IMR-90 (cell line): ENCODE data around the gene UBE2V1. TPM values are rescaled to one million over a fixed set of nuclear protein-coding genes. Genes with fewer than 3 reads are reported as not detected.

Experiments used
- ATAC-seq: fragments of 200-7000 bp; cut with Tn5 transposase; 2 replicates; pipeline ENCODE4 v1.9.1; 2020; ENCODE audit warnings: low read depth, mild to moderate bottlenecking, moderate library complexity
- BruUV-seq: library from RNA; stranded (reverse); fragments of 400-500 nt; replicated peaks from 2 replicates; lab custom pipeline; 2021; lab: Mats Ljungman, UMichigan
- CTCF ChIA-PET: fragments of 300-600 bp; formaldehyde crosslinking; extraction: SDS; loops from one replicate; lab custom pipeline; 2021; ENCODE audit warnings: antibody characterized with exemption; lab: Yijun Ruan, JAX
- POLR2A ChIA-PET: fragments of 300-600 bp; sonication (Branson Sonifier 250); formaldehyde crosslinking; loops from one replicate; lab custom pipeline; 2022; ENCODE audit warnings: antibody characterized with exemption; ENCODE audit not compliant: unreplicated experiment; lab: Charles Lee
- DNase-seq: peaks from one replicate; pipeline ENCODE4 v3.0.0; 2013
- H2AFZ ChIP-seq: replicated peaks from 2 replicates; pipeline ENCODE3; 2013; ENCODE audit warnings: low read length, mild to moderate bottlenecking; ENCODE audit not compliant: poor library complexity
- H2AK5ac ChIP-seq: 2 replicates; pipeline ENCODE4 v1.6.1; 2013; ENCODE audit warnings: low read depth, low read length, inconsistent platforms
- H2AK9ac ChIP-seq: replicated peaks from 2 replicates; pipeline ENCODE3; 2013; ENCODE audit warnings: mild to moderate bottlenecking, low read depth, low read length, moderate library complexity; ENCODE audit not compliant: poor library complexity
- H2BK120ac ChIP-seq: 2 replicates; pipeline ENCODE4 v1.6.1; 2013; ENCODE audit warnings: low read depth, low read length, inconsistent platforms
- H2BK15ac ChIP-seq: 3 replicates; pipeline ENCODE4 v1.6.1; 2013; ENCODE audit warnings: low read depth, low read length, inconsistent platforms
- H2BK20ac ChIP-seq: 2 replicates; pipeline ENCODE4 v1.6.1; 2013; ENCODE audit warnings: low read depth, mild to moderate bottlenecking, inconsistent platforms, low read length, moderate library complexity
- H2BK5ac ChIP-seq: 2 replicates; pipeline ENCODE4 v1.6.1; 2013; ENCODE audit warnings: mild to moderate bottlenecking, low read depth, low read length, inconsistent platforms; ENCODE audit not compliant: poor library complexity, severe bottlenecking
- H3K14ac ChIP-seq: replicated peaks from 2 replicates; pipeline ENCODE4 v1.6.1; 2013; ENCODE audit warnings: low read depth, low read length, inconsistent platforms
- H3K18ac ChIP-seq: 2 replicates; pipeline ENCODE4 v1.6.1; 2013; ENCODE audit warnings: low read depth, low read length, control low read depth
- H3K23ac ChIP-seq: 2 replicates; pipeline ENCODE4 v1.6.1; 2013; ENCODE audit warnings: low read depth, low read length, inconsistent platforms
- H3K27ac ChIP-seq: 2 replicates; pipeline ENCODE4 v1.5.1; 2013; ENCODE audit warnings: mild to moderate bottlenecking, control low read depth, low read length; ENCODE audit not compliant: insufficient read depth
- H3K27me3 ChIP-seq: 2 replicates; pipeline ENCODE4 v1.6.1; 2013; ENCODE audit warnings: low read length; ENCODE audit not compliant: control insufficient read depth, insufficient read depth
- H3K36me3 ChIP-seq: 2 replicates; pipeline ENCODE4 v1.6.1; 2013; ENCODE audit warnings: low read length, mixed read lengths; ENCODE audit not compliant: control insufficient read depth, insufficient read depth
- H3K4ac ChIP-seq: 2 replicates; pipeline ENCODE4 v1.6.1; 2013; ENCODE audit warnings: low read depth, low read length, inconsistent platforms
- H3K4me1 ChIP-seq: 2 replicates; pipeline ENCODE4 v1.6.1; 2013; ENCODE audit warnings: low read length, mixed read lengths; ENCODE audit not compliant: control insufficient read depth, insufficient read depth
- H3K4me2 ChIP-seq: 2 replicates; pipeline ENCODE4 v1.6.1; 2013; ENCODE audit warnings: low read depth, mild to moderate bottlenecking, control low read depth, low read length, moderate library complexity
- H3K4me3 ChIP-seq: 2 replicates; pipeline ENCODE4 v1.5.1; 2013; ENCODE audit warnings: low read depth, mild to moderate bottlenecking, control low read depth, low read length, moderate library complexity; ENCODE audit not compliant: insufficient read depth
- H3K56ac ChIP-seq: 2 replicates; pipeline ENCODE4 v1.6.1; 2013; ENCODE audit warnings: low read length, inconsistent platforms; ENCODE audit not compliant: insufficient read depth; ENCODE audit errors: extremely low read depth
- H3K79me1 ChIP-seq, 2 experiments: 2 replicates each; pipeline ENCODE4 v1.6.1; 2013; ENCODE audit warnings: low read length in 2 of 2, inconsistent platforms in 1 of 2, low read depth in 1 of 2
- H3K9ac ChIP-seq: 2 replicates; pipeline ENCODE4 v1.6.1; 2013; ENCODE audit warnings: low read depth, low read length, control low read depth
- H3K9me1 ChIP-seq: 2 replicates; pipeline ENCODE4 v1.6.1; 2013; ENCODE audit warnings: low read length, inconsistent platforms; ENCODE audit not compliant: insufficient read depth
- H3K9me3 ChIP-seq: 2 replicates; pipeline ENCODE4 v1.6.1; 2013; ENCODE audit warnings: low read length; ENCODE audit not compliant: control insufficient read depth, insufficient read depth
- H4K20me1 ChIP-seq: 2 replicates; pipeline ENCODE4 v1.6.1; 2013; ENCODE audit warnings: low read length, inconsistent platforms; ENCODE audit not compliant: insufficient read depth
- H4K5ac ChIP-seq: 2 replicates; pipeline ENCODE4 v1.6.1; 2013; ENCODE audit warnings: mild to moderate bottlenecking, low read depth, low read length, control low read depth
- H4K8ac ChIP-seq, 2 experiments: 2 replicates each; pipeline ENCODE4 v1.6.1; 2013; ENCODE audit warnings: low read depth in 2 of 2, low read length in 2 of 2, control low read depth in 1 of 2, inconsistent platforms in 1 of 2
- H4K91ac ChIP-seq: 2 replicates; pipeline ENCODE4 v1.6.1; 2013; ENCODE audit warnings: low read depth, low read length, inconsistent platforms; ENCODE audit not compliant: insufficient read depth
- BHLHE40 ChIP-seq: fragments of 150-350 bp; IDR thresholded peaks from 2 replicates; pipeline ENCODE4 v1.6.1; 2016; ENCODE audit warnings: mild to moderate bottlenecking, low read depth, low read length
- CEBPB ChIP-seq: IDR thresholded peaks from 2 replicates; pipeline ENCODE4 v1.6.1; 2012; ENCODE audit warnings: low read depth, low read length, improper control_type of control experiment
- CHD1 ChIP-seq: IDR thresholded peaks from 2 replicates; pipeline ENCODE4 v1.6.1; 2012; ENCODE audit warnings: low read depth, low read length, improper control_type of control experiment
- CTCF ChIP-seq: conservative IDR thresholded peaks from 2 replicates; pipeline ENCODE4 v1.5.1; 2012; ENCODE audit warnings: mild to moderate bottlenecking, low read depth, low read length, improper control_type of control experiment
- ELK1 ChIP-seq: fragments of 150-350 bp; IDR thresholded peaks from 2 replicates; pipeline ENCODE4 v1.6.1; 2016; ENCODE audit warnings: low read depth, mild to moderate bottlenecking, low read length, moderate library complexity, borderline replicate concordance
- FOS ChIP-seq: fragments of 150-350 bp; IDR thresholded peaks from 2 replicates; pipeline ENCODE4 v1.6.1; 2016; ENCODE audit warnings: low read depth, low read length
- MAFK ChIP-seq: IDR thresholded peaks from 2 replicates; pipeline ENCODE4 v1.6.1; 2012; ENCODE audit warnings: low read depth, low read length, improper control_type of control experiment
- MAZ ChIP-seq: IDR thresholded peaks from 2 replicates; pipeline ENCODE4 v1.6.1; 2012; ENCODE audit warnings: low read depth, mild to moderate bottlenecking, low read length, improper control_type of control experiment, moderate library complexity, borderline replicate concordance
- MXI1 ChIP-seq: IDR thresholded peaks from 2 replicates; pipeline ENCODE4 v1.6.1; 2012; ENCODE audit warnings: low read depth, mild to moderate bottlenecking, low read length, moderate library complexity, borderline replicate concordance
- NFE2L2 ChIP-seq: fragments of 150-350 bp; IDR thresholded peaks from 2 replicates; pipeline ENCODE4 v1.6.1; 2016; ENCODE audit warnings: low read depth, mild to moderate bottlenecking, low read length
- POLR2A ChIP-seq: IDR thresholded peaks from 2 replicates; pipeline ENCODE4 v1.6.1; 2012; ENCODE audit warnings: mild to moderate bottlenecking, low read depth, low read length
- RAD21 ChIP-seq: IDR thresholded peaks from 2 replicates; pipeline ENCODE4 v1.6.1; 2012; ENCODE audit warnings: low read length, improper control_type of control experiment
- RCOR1 ChIP-seq: IDR thresholded peaks from 2 replicates; pipeline ENCODE4 v1.6.1; 2012; ENCODE audit warnings: mild to moderate bottlenecking, low read length, improper control_type of control experiment; ENCODE audit not compliant: insufficient replicate concordance
- RFX5 ChIP-seq: IDR thresholded peaks from 2 replicates; pipeline ENCODE4 v1.8.0; 2012; ENCODE audit warnings: low read depth, mild to moderate bottlenecking, low read length, moderate library complexity
- SMC3 ChIP-seq: fragments of 150-350 bp; IDR thresholded peaks from 2 replicates; pipeline ENCODE4 v1.6.1; 2016; ENCODE audit warnings: low read depth, mild to moderate bottlenecking, antibody characterized with exemption, low read length, moderate library complexity
- USF2 ChIP-seq: fragments of 150-350 bp; IDR thresholded peaks from 2 replicates; pipeline ENCODE4 v1.6.1; 2017; ENCODE audit warnings: mild to moderate bottlenecking, antibody characterized with exemption, low read length, low read depth
- WGBS, 2 experiments: methylation state at CpG; one replicate each; pipeline versions ENCODE4 v1.1.5 to v1.1.7; 2013; ENCODE audit warnings: missing lambda C conversion rate in 2 of 2; ENCODE audit not compliant: insufficient read length in 1 of 2; ENCODE audit errors: extremely low coverage in 2 of 2; 5-methylcytosine and 5-hydroxymethylcytosine counted together
- dilution Hi-C: fragments of 300-500 bp; cut with HindIII; formaldehyde crosslinking; loops from one replicate; pipeline ENCODE4 v1.14.3; 2018; ENCODE audit warnings: low sequenced_read_pairs; ENCODE audit not compliant: unreplicated experiment
- in situ Hi-C: fragments of 300-500 bp; cut with MboI; formaldehyde crosslinking; loops from 3 replicates; pipeline ENCODE4 v1.14.3; 2019; ENCODE audit warnings: low sequenced_read_pairs, inconsistent platforms, mixed read lengths
- intact Hi-C: fragments of 100-400 bp; cut with micrococcal nuclease; formaldehyde crosslinking; loops from 2 replicates; pipeline ENCODE4 v1.10.0; 2022
- polyA plus RNA-seq, 3 experiments: library from polyadenylated mRNA; depleted of rRNA; stranded (reverse); fragments of >200 nt; gene quantifications; 2 replicates each; pipeline ENCODE4 v1.2.3, GENCODE V29; 2012; ENCODE audit warnings: low replicate concordance in 1 of 3
- total RNA-seq: library from RNA; depleted of rRNA; stranded (reverse); fragments of >200 nt; gene quantifications from 2 replicates; pipeline ENCODE4 v1.2.3, GENCODE V29; 2012

Gene UBE2V1
- total and polyA plus RNA-seq, 2 of the 4 experiments (the other 2 are of a cell fraction), result 20.1 to 138 TPM

GRCh38 chr20:50037575-50037974, 75.4 kb downstream of the UBE2V1 start:
- H2AK9ac ChIP-seq, result no peak overlapping the region
- POLR2A ChIA-PET, result no interaction called here
- H3K27me3 ChIP-seq, result no peaks in the 10 kb centered on the region
- peak overlapping the region; percentile 8; the same call in 1 of the 2 replicates for H2AK5ac ChIP-seq
- H3K18ac ChIP-seq, result no peak overlapping the region
- no peaks in the 10 kb centered on the region; the same call in 1 of the 2 replicates for H4K20me1 ChIP-seq
- no peak for ATAC-seq
- H2BK20ac ChIP-seq, result no peak overlapping the region
- intact Hi-C loops, result no loop called here
- CTCF ChIA-PET, result no interaction called here
- no peak overlapping the region for H2BK5ac ChIP-seq
- 86% methylated on average over 7 of the region's 7 CpGs; no CpG with 5 or more reads in 1 of the 2 experiments for WGBS, 2 experiments
- H4K91ac ChIP-seq, result no peak overlapping the region
- H3K79me1 ChIP-seq, result no peaks in the 10 kb centered on the region
- H3K56ac ChIP-seq, result no peak overlapping the region
- no peak overlapping the region; the same call in 1 of the 2 replicates for H3K23ac ChIP-seq
- no peak overlapping the region for H3K4ac ChIP-seq
- no peak overlapping the region for H3K4me2 ChIP-seq
- H4K5ac ChIP-seq, result no peak overlapping the region
- no peak overlapping the region for H2AFZ ChIP-seq
- dilution Hi-C loops, result no loop called here
- H2BK15ac ChIP-seq, result no peak overlapping the region
- peaks cover 6% of the 10 kb centered on the region; the same call in 1 of the 2 replicates for H3K9me1 ChIP-seq
- H3K4me3 ChIP-seq, result no peak overlapping the region
- in situ Hi-C loops, result no loop called here
- H4K8ac ChIP-seq, result no peak overlapping the region
- no peak overlapping the region for H3K9ac ChIP-seq
- TF ChIP-seq BHLHE40 (no peak), RCOR1 (no peak), RAD21 (no peak), ELK1 (no peak), NFE2L2 (no peak), USF2 (no peak), CHD1 (no peak), CTCF (no peak), MXI1 (no peak), SMC3 (no peak), MAFK (no peak), POLR2A (no peak), RFX5 (no peak), FOS (no peak), CEBPB (no peak), MAZ (no peak)
- H3K4me1 ChIP-seq, result peaks cover 11% of the 10 kb centered on the region
- H3K36me3 ChIP-seq, result no peaks in the 10 kb centered on the region
- BruUV-seq, result no TSS peak
- H3K9me3 ChIP-seq, result no peaks in the 10 kb centered on the region
- H3K14ac ChIP-seq, result no peak overlapping the region
- H2BK120ac ChIP-seq, result no peak overlapping the region
- H3K27ac ChIP-seq, result no peak overlapping the region
- DNase-seq, result no peak
